ENCODE data around the gene IZUMO1. TPM values are rescaled to one million over a fixed set of nuclear protein-coding genes. Genes with fewer than 3 reads are reported as not detected.

The IZUMO1 gene
- total RNA-seq, 2 donors from 2014 or later, result 6.4 TPM; not detected in 1

DNA sequence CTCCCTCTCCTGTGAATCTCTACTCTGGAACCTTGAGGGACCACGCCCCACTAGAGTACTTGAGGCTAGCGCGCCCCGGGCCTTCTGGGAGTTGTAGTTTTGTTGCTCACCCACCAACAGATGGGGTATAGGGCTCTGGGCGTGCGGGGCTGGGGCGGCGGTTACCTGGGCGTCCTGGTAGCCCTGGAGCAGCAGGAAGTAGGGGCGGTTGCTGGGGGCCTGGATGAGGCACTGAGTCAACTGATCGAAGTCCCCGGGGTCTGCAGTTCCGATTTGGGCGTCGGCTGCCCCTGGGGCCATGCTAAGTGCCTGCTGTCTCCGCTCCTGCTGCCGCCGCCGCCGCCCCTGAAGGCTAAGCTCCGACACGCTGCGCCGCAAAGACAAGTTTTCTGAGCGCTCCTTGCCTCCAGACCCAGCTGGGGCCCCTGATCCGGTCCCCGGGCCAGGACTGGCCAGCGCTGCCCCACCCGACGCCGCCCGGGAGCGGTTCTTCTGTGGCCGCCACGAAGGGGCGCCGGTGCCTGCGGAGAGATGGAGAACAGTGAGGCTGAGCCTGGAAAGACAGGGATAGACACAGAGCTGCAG, 11.6 kb downstream of the IZUMO1 start:
- no peaks in the 10 kb centered on the region for H3K36me3 ChIP-seq
- H3K9me3 ChIP-seq, result no peaks in the 10 kb centered on the region
- 23% methylated on average over 38 of the region's 38 CpGs for WGBS
- no peak for DNase-seq (ENCODE audit: low spot score)
- H3K27me3 ChIP-seq (replicated peaks; ENCODE audit: insufficient read depth), result no peaks in the 10 kb centered on the region
- peaks cover 7% of the 10 kb centered on the region for H3K4me1 ChIP-seq (replicated peaks)
- intact Hi-C loops (cut with DNase I), result loop anchor here (10.0 kb wide), 1 partner anchor 60 kb away; the partner anchor contains the start of gene NTN5
- H3K4me3 ChIP-seq, result no peak overlapping the region
- no peak for TF ChIP-seq POLR2A (IDR thresholded peaks at IDR 0.05)
- TF ChIP-seq POLR2AphosphoS5 (IDR thresholded peaks at IDR 0.05), result no peak
- TF ChIP-seq, protein P1, sequence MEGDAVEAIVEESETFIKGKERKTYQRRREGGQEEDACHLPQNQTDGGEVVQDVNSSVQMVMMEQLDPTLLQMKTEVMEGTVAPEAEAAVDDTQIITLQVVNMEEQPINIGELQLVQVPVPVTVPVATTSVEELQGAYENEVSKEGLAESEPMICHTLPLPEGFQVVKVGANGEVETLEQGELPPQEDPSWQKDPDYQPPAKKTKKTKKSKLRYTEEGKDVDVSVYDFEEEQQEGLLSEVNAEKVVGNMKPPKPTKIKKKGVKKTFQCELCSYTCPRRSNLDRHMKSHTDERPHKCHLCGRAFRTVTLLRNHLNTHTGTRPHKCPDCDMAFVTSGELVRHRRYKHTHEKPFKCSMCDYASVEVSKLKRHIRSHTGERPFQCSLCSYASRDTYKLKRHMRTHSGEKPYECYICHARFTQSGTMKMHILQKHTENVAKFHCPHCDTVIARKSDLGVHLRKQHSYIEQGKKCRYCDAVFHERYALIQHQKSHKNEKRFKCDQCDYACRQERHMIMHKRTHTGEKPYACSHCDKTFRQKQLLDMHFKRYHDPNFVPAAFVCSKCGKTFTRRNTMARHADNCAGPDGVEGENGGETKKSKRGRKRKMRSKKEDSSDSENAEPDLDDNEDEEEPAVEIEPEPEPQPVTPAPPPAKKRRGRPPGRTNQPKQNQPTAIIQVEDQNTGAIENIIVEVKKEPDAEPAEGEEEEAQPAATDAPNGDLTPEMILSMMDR (IDR thresholded peaks at IDR 0.05), result no peak
- no peak overlapping the region for H3K27ac ChIP-seq

DNA sequence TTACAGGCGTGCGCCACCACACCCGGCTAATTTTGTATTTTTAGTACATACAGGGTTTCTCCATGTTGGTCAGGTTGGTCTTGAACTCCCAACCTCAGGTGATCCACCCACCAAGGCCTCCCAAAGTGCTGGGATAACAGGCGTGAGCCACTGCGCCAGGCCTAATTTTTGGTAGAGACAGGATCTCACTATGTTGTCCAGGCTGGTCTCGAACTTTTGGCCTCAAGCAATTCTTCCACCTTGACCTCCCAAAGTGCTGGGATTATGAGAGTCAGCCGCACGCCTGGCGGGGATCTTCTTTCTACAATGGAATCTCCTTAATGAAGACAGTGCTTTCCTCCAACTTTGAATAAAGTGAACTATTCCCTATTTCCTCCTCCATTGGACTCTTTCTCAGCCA, 12.1 kb downstream of the IZUMO1 start:
- Histone ChIP-seq H3K4me3 (no peak overlapping the region), H3K4me1 (replicated peaks) (peaks cover 6% of the 10 kb centered on the region), H3K27ac (no peak overlapping the region), H3K36me3 (no peaks in the 10 kb centered on the region), H3K9me3 (no peaks in the 10 kb centered on the region), H3K27me3 (replicated peaks; ENCODE audit: insufficient read depth) (no peaks in the 10 kb centered on the region)
- DNase-seq (ENCODE audit: low spot score), result no peak
- TF ChIP-seq POLR2A (IDR thresholded peaks at IDR 0.05) (no peak), POLR2AphosphoS5 (IDR thresholded peaks at IDR 0.05) (no peak)
- TF ChIP-seq, protein P1 (IDR thresholded peaks at IDR 0.05), result no peak
- 96% methylated on average over 9 of the region's 9 CpGs for WGBS
- intact Hi-C loops (cut with DNase I), result loop anchor here (10.0 kb wide), 1 partner anchor 60 kb away; the partner anchor contains the start of gene NTN5

DNA sequence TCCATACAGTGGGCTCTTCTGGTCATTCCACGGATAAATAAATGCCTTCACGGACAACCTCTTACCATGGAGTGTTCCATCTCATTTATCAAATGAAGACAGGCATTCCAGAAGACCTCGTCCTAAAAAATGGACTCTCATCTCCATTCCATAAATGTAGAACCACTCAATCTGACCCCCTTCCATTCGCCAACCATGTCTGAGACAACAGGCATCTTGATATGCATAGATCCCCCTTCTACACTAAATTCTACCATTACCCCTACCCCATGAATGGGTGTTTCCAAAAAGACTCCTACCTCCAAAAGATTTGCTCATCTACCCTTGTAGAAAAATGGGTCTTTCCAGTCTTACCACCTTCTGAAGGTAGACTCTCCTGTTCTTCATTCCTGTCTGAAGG, 15.3 kb downstream of the IZUMO1 start:
- no peaks in the 10 kb centered on the region for H3K9me3 ChIP-seq
- intact Hi-C loops (cut with DNase I), result loop anchor here (10.0 kb wide), 1 partner anchor 57 kb away; the partner anchor contains the start of gene NTN5
- H3K27me3 ChIP-seq (replicated peaks; ENCODE audit: insufficient read depth), result no peaks in the 10 kb centered on the region
- WGBS, result 84% methylated on average over 4 of the region's 4 CpGs
- no peaks in the 10 kb centered on the region for H3K4me1 ChIP-seq (replicated peaks)
- H3K27ac ChIP-seq, result no peak overlapping the region
- H3K36me3 ChIP-seq, result no peaks in the 10 kb centered on the region
- no peak for TF ChIP-seq POLR2AphosphoS5 (IDR thresholded peaks at IDR 0.05)
- TF ChIP-seq POLR2A (IDR thresholded peaks at IDR 0.05), result no peak
- TF ChIP-seq, protein P1 (IDR thresholded peaks at IDR 0.05), result no peak
- no peak overlapping the region for H3K4me3 ChIP-seq
- DNase-seq (ENCODE audit: low spot score), result no peak

DNA sequence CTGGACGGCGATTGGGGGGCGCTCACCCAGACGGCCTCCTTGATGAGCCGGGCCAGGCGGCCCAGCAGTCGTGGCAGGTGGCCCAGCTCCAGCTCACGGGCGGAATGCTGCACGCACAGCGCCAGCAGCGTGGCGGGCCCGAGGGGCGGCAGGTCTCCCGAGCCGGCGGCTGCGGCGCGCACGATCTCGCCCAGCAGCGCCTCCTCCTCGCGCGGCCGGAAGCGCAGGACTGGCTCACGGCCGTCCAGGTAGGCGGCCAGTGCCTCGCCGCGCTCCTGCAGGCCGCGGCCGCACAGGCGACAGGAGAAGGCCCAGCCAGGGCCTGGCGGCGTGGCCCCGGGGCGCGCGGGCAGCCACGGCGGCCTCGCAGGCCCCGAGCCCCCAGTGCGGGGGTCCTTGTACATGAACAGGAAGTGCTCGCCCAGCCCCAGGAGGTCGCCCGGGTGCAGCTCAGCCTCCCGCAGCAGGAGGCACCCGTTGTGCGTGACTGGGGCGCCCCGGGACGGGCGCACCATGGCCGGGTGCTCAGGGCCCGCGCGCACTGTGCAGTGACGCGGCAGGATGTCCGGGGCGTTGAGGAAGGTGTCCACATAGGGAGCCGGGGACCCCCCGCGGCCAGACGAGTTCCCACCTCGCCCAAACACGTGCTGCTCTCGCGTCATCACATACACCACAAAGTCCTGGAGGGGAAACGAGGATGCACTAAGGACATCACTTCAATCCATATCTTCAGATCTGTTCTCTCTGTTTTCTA, 17.6 kb downstream of the IZUMO1 start:
- intact Hi-C loops (cut with DNase I), result no loop called here
- Histone ChIP-seq H3K4me1 (replicated peaks) (no peaks in the 10 kb centered on the region), H3K9me3 (no peaks in the 10 kb centered on the region), H3K4me3 (peak overlapping the region; percentile 2 to 10), H3K27me3 (replicated peaks; ENCODE audit: insufficient read depth) (no peaks in the 10 kb centered on the region), H3K36me3 (no peaks in the 10 kb centered on the region), H3K27ac (no peak overlapping the region)
- TF ChIP-seq POLR2AphosphoS5 (IDR thresholded peaks at IDR 0.05), result no peak
- TF ChIP-seq, protein P1 (IDR thresholded peaks at IDR 0.05), result peak in 1 of 4 experiments; percentile 20
- WGBS, result 62% methylated on average over 71 of the region's 77 CpGs
- no peak for DNase-seq (ENCODE audit: low spot score)
